HG02798 (cell line): ENCODE measurements around the gene UIMC1.

Source experiments
- ATAC-seq: cut with Tn5 transposase; IDR thresholded peaks from one replicate; pipeline ENCODE4 v1.9.1; 2021; ENCODE audit warnings: mild to moderate bottlenecking; ENCODE audit not compliant: unreplicated experiment, poor library complexity

Gene UIMC1

GRCh38 chr5:176888016-176888864, 118.3 kb downstream of the UIMC1 start:
- no peak for ATAC-seq

DNA sequence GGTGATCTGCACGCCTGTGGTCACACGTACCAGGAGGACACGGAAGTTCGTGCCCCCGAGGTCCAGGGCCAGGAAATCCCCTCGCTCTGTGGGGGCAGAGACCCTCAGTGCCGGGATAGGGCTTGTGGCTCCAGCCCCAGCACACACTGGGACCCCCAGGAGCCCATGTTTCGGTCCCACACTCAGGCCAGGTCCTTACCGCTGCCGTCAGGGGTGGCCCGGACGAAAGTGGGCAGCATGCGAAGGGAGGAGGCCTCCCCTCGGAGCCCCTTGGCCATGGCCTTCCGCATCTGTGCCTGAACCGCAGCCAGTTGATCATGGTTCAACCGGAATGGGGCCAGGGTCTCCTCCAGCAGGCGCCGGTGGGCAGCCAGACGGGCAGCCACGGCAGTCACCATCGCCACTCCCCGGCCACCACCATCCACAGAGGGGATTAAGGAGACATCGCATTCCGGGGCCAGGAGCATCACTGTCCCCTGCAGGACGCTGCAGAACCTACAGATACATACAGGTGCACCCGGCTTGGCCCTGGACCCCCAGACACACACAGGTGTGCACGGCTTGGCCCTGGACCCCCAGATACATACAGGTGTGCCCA, 119.2 kb downstream of the UIMC1 start:
- ATAC-seq: no peak

DNA sequence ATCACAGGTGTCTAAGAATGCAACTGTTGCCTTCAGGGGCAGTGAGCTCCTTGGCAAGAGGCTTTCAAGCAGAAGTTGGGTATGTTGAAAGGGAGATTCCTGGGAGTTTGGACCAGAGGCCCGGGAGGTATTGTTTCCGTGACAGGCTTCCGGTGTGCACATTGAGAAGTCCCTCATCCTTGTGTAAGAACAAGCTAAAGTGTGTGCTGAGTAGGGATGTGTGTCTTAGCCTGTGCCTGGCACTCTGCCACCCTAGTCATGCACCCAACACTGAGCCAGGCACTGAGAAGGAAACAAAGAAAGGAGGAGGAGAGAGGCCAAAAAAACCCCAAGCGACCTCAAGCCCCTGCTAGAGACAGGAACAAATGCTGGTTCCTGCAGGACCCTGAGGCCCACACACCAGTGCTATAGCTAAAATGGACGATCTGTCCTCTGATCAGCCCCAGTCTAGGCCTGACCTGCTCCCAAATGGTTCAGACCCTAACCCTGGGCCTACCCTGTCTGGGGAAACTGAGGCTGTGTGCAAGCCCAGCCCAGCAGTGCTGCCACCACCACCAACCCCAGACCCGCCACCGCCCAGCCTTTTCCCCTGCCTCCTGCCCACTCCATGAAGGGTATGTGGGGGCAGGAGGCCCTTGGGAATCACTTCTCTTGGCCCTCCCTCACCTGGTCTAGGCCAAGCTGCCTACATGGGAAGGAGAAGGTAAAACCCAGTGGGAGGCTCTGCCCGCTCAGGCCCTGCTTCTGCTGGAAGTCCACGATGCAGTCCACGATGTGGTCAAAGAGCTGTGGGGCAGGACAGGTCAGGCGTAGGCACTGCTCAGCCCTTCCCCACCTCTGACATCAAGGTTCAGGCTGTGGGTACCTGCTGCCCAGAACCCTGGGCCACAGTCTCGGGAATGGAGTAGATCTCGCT, 120.0 kb downstream of the UIMC1 start:
- no peak for ATAC-seq

DNA sequence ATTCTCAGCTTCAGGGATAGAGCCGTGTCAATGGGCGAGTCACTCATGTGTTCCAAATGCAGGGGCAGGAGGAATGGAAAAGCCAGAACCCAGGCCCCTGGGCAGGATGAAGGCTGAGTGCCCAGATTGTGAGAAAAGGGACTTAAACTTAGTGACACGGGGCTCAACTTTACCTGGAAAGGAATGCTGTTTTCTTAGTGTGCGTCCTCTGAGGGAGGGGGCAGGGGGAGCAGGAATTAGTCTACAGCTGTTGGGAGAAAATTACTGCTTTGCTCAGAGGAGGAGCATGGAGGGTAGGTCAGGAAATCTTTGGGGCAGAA, 122.0 kb downstream of the UIMC1 start:
- ATAC-seq: no peak

DNA sequence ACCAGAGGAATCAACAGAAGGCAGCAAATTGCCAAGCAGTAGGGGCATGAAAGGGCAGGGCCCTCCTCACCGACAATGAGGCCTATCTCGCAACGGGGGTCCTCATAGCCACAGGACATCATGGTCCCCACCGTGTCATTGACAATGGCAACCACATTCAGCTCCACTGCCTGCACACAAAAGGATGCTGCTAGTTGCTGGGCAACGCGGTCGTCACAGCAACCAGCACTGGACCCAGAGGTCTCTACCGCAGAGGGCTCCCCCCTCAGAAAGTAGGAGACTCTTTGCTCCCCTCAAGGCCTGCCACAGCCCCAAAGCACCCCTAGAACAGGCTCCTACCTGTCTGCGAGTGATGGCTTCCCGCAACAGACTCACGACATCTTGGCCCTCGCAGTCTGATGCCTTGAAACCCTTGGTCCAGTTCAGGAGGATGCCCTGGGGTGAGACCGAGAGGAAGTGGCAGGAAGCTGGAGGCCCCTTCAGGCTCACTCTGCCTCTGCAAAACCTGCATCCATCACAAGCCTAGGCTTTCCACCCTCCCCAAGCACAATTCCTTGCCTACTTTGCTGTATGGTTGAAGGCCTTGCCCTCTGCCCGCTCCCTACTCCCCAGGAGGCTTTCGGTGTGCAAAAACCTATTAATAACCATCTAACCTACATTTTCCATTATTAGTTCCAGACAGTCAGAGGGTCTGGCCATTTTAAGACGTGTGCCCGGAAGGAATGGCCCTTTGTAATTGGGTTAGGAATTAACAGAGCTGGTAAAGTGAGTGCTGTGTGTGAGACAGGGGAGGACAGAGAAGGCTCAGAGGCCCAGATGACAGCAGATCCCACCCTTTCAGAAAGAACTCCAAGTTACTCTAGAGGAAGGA, 122.6 kb downstream of the UIMC1 start:
- no peak for ATAC-seq

DNA sequence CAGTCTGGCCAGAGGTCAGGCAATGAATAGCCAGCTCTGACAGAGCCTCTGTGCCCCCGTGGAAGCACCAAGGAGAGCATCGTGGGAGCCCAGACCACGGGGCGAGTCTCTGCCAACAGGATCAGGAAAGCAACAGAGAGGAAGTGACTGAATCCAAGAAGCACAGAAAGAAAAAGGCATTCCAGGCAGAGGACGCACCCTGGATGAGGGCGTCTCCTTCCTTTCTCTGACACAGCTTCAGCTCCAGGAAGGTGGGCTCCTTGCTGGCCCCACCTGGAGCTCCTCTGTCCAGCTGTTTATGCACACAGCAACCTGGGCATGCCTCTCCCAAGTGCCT, 124.0 kb downstream of the UIMC1 start:
- no peak for ATAC-seq

- no peak for ATAC-seq
These were observed 124.6 kb downstream of the UIMC1 start for GRCh38 chr5:176881816-176882566.

DNA sequence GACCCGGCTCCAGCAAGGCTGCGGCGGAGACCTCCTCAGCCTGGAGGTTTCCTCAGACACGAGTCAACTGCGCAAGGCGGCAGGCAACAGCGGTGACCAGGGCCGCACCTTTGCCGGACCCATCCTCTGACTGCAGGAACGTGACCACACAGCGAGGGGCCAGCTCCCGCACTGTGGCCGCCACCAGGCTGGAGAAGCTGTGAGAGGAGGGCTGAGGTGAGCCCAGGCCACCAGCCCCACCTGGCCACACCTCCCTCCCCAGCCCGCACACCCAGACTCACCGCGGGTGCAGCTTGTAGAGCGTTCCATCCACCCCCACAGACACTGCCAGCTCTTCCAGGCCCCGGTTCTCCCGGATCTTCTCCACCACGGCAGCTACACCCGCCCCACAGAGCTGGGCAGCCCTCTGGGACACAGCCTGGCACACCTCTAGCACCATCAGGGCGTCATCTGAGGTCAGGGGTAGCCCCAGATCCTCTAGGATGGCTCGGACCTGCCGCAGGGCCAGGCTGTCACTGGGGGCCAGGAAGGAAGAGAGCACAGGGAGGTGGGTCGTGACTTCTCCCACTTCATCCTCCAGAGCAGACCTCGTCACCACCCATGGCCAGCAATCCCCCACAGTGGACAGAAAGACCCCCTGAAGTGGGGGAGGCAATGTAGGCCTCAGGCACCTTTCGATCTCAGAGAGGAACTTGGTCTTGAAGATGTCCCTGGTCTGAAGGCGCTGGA, 125.4 kb downstream of the UIMC1 start:
- no peak for ATAC-seq

- ATAC-seq: no peak
These were observed 126.1 kb downstream of the UIMC1 start for GRCh38 chr5:176880366-176881020.

- ATAC-seq: no peak
These were observed 126.8 kb downstream of the UIMC1 start for GRCh38 chr5:176879663-176880361.

DNA sequence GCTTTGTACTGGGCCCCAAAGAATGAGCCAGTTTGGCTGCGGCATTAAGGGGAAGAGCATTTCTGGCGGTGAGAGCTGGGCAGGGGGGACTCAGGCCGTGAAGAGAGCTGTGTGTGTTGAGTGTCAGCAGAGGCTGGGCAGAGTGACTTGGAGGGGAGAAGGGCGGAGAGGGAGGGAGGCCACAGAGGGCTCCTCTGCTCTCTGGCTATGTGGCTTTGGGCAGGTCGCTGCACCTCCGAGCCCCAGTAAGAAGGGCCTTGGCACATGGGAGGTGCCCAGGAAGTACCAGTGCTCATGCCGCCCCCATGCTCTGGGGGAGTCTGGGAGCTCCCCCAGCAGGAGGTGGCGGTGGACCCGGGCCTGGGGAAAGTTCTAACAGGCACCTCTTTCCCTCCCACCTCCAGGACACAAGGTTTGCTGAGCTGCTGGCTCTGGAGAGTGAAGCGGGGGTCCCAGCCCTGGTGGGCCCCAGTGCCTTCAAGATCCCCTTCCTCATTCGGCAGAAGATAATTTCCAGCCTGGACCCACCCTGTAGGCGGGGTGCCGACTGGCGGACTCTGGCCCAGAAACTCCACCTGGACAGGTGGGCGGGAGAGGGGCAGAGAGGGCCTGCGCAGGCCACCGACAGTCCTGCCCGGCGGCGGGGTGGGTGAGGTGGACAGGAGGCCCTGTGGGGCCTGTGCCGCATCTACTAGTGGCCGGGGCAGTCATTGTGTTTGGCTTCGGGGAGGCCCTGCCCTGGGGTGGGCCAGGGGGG, 127.5 kb downstream of the UIMC1 start:
- no peak for ATAC-seq

GRCh38 chr5:176878463-176878862, 128.1 kb downstream of the UIMC1 start:
- no peak for ATAC-seq

DNA sequence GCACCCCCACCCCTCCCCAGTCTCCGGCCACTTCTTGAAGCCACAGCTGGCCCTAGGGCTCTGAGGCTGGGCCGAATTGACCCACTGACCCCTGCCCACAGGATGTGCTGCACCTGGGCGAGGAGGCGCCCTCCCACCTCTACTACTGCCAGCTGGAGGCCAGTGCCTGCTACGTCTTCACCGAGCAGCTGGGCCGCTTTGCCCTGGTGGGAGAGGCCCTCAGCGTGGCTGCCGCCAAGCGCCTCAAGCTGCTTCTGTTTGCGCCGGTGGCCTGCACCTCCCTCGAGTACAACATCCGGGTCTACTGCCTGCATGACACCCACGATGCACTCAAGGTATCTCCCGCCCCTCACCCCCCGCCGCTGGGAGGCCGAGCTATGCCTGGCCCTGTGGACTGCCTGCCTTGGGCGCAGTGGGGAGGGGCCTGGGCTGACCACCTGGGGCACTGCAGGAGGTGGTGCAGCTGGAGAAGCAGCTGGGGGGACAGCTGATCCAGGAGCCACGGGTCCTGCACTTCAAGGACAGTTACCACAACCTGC, 128.7 kb downstream of the UIMC1 start:
- ATAC-seq: no peak

DNA sequence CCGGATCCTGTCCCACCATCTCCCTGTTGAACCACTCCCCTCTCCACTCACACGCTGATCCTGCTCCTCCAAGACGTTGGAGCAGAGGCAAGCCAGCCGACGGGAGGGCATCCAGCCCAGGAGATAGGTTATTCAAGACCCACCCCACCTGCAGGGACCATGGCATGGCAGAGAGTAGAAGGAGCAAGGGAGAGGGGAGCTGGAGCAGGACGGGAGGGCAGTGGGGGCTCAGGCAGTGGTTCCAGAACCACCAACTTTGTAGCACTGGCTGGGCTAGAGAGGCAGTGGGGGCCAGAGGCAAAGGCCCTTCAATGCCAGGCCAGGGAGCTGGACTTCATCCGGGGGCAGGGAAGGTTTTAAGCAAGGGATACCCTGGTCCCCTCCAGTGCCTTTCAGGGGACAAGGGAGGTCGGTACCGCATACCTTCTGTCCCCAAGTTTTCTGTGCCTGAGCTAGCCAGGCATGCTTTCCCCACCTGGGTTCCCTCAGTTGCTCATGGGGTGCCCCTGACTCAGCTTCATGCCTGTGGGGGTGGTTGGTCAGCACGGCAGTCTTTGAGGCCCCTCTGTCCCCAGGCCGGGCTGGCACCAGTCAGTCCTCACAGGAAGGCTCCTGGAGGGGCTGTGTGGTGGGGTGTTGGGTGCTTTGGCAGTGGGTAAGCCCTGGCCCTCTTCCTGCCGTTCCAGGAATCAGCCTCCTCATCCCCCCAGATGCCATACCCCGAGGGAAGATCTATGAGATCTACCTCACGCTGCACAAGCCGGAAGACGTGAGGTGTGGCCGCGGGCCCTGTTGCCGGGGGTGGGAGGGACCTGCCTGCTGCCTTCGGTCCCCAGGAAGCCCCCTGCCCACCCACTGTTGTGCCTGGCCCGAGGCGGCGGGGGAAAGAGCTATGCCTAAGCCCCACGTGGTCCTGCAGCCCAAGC, 129.8 kb downstream of the UIMC1 start:
- ATAC-seq: no peak

GRCh38 chr5:176875783-176876505, 130.6 kb downstream of the UIMC1 start:
- no peak for ATAC-seq
